CD14-positive monocyte (primary cell): ENCODE results near the gene PSD. TPM values are rescaled to one million over a fixed set of nuclear protein-coding genes. Genes with fewer than 3 reads are reported as not detected.
A peak's percentile ranks its signal among the peaks of the same experiment; 100 is the strongest.

Experiments used
- DNase-seq, 3 donors: peaks; one replicate each; pipeline ENCODE4 v3.0.0-alpha.2; 2011 to 2022
- H2AFZ ChIP-seq: 2 replicates; pipeline ENCODE4 v1.6.0; 2012; ENCODE audit warnings: mild to moderate bottlenecking, low read depth, low read length, inconsistent platforms; ENCODE audit not compliant: insufficient read depth, poor library complexity, severe bottlenecking
- H3K27ac ChIP-seq, 2 donors: 1 replicate in 1 of 2; 2 replicates in 1 of 2; pipeline ENCODE4 v1.5.1; 2012 to 2013; ENCODE audit warnings: low read length in 2 of 2, control low read depth in 1 of 2, inconsistent platforms in 1 of 2, low read depth in 1 of 2, mild to moderate bottlenecking in 1 of 2
- H3K27me3 ChIP-seq, 2 donors: one replicate each; pipeline versions ENCODE4 v1.6.0 to v1.6.1; 2011 to 2013; ENCODE audit warnings: low read length in 2 of 2; ENCODE audit not compliant: control insufficient read depth in 2 of 2, insufficient read depth in 2 of 2
- H3K36me3 ChIP-seq, 2 donors: replicated peaks in 1 of 2; 1 replicate in 1 of 2; 2 replicates in 1 of 2; pipeline versions ENCODE4 v1.5.1 to v1.6.1; 2012 to 2013; ENCODE audit warnings: low read length in 2 of 2, control low read depth in 1 of 2, inconsistent platforms in 1 of 2, mild to moderate bottlenecking in 1 of 2; ENCODE audit not compliant: insufficient read depth in 2 of 2, control insufficient read depth in 1 of 2
- H3K4me1 ChIP-seq, 2 donors: 1 replicate in 1 of 2; 2 replicates in 1 of 2; pipeline versions ENCODE4 v1.5.1 to v1.6.1; 2012 to 2013; ENCODE audit warnings: low read length in 2 of 2, control low read depth in 1 of 2, inconsistent platforms in 1 of 2, mild to moderate bottlenecking in 1 of 2, moderate library complexity in 1 of 2; ENCODE audit not compliant: insufficient read depth in 2 of 2, control insufficient read depth in 1 of 2
- H3K4me2 ChIP-seq: replicated peaks from 2 replicates; pipeline ENCODE3; 2012; ENCODE audit warnings: low read length, moderate library complexity, mild to moderate bottlenecking; ENCODE audit not compliant: poor library complexity, severe bottlenecking; ENCODE audit errors: extremely low read depth
- H3K4me3 ChIP-seq, 3 experiments: fragments of 200-600 bp in 1 of 3; sonication (generic) in 1 of 3; replicated peaks in 1 of 3; 1 replicate in 2 of 3; 2 replicates in 1 of 3; pipeline ENCODE4 v1.5.1; 2011 to 2013; ENCODE audit warnings: low read length in 3 of 3, mild to moderate bottlenecking in 3 of 3, control low read depth in 2 of 3, low read depth in 2 of 3, inconsistent platforms in 1 of 3, moderate library complexity in 1 of 3
- H3K79me2 ChIP-seq: 2 replicates; pipeline ENCODE4 v1.6.0; 2012; ENCODE audit warnings: mild to moderate bottlenecking, control low read depth, inconsistent platforms, low read length, moderate library complexity; ENCODE audit not compliant: insufficient read depth
- H3K9ac ChIP-seq: 2 replicates; pipeline ENCODE4 v1.6.0; 2017; ENCODE audit warnings: low read length, mild to moderate bottlenecking; ENCODE audit not compliant: insufficient read depth, poor library complexity, severe bottlenecking
- H3K9me3 ChIP-seq, 2 donors: replicated peaks in 1 of 2; 1 replicate in 1 of 2; 2 replicates in 1 of 2; pipeline versions ENCODE4 v1.5.1 to v1.6.1; 2012 to 2013; ENCODE audit warnings: low read length in 2 of 2, control low read depth in 1 of 2; ENCODE audit not compliant: control insufficient read depth in 1 of 2, insufficient read depth in 1 of 2
- H4K20me1 ChIP-seq: 2 replicates; pipeline ENCODE4 v1.6.0; 2012; ENCODE audit warnings: mild to moderate bottlenecking, low read length, control low read depth, moderate library complexity; ENCODE audit not compliant: insufficient read depth
- H3K27ac Mint-ChIP-seq, 7 donors: one replicate each; pipeline ENCODE4 v1.8.0; 2020; ENCODE audit warnings: mild to moderate bottlenecking in 7 of 7, mixed read lengths in 7 of 7, moderate library complexity in 6 of 7, inconsistent platforms in 2 of 7
- H3K27me3 Mint-ChIP-seq, 3 donors: one replicate each; pipeline ENCODE4 v1.8.0; 2021 to 2022; ENCODE audit warnings: low read depth in 3 of 3, mild to moderate bottlenecking in 3 of 3, mixed read lengths in 3 of 3, moderate library complexity in 3 of 3, inconsistent platforms in 1 of 3
- H3K36me3 Mint-ChIP-seq, 2 donors: one replicate each; pipeline ENCODE4 v1.8.0; 2020; ENCODE audit warnings: mixed read lengths in 2 of 2, inconsistent platforms in 1 of 2, mild to moderate bottlenecking in 1 of 2
- H3K4me1 Mint-ChIP-seq: one replicate; pipeline ENCODE4 v1.8.0; 2020; ENCODE audit warnings: mild to moderate bottlenecking, mixed read lengths
- H3K4me3 Mint-ChIP-seq, 2 donors: one replicate each; pipeline ENCODE4 v1.8.0; 2020; ENCODE audit warnings: mild to moderate bottlenecking in 2 of 2, mixed read lengths in 2 of 2, moderate library complexity in 1 of 2
- H3K9me3 Mint-ChIP-seq, 7 donors: one replicate each; pipeline ENCODE4 v1.8.0; 2020 to 2022; ENCODE audit warnings: mixed read lengths in 7 of 7, mild to moderate bottlenecking in 6 of 7, moderate library complexity in 6 of 7, inconsistent platforms in 2 of 7
- WGBS: methylation state at CpG from one replicate; pipeline ENCODE4 v1.1.5; 2013; ENCODE audit warnings: missing lambda C conversion rate; ENCODE audit not compliant: insufficient coverage; 5-methylcytosine and 5-hydroxymethylcytosine counted together
- intact Hi-C, 2 donors: fragments of 100-400 bp; cut with micrococcal nuclease; formaldehyde crosslinking; loops; one replicate each; pipeline versions ENCODE4 v1.15.0 to v1.15.1; 2023
- polyA plus RNA-seq, 3 donors: library from polyadenylated mRNA; depleted of rRNA in 1 of 3; unstranded in 2 of 3; stranded (reverse) in 1 of 3; fragments of 300-500 nt in 2 of 3; fragments of >200 nt in 1 of 3; fragmentation: Illumina TruSeq in 2 of 3; gene quantifications; 1 replicate in 2 of 3; 2 replicates in 1 of 3; pipeline ENCODE4 v1.2.3, GENCODE V29; 2012 to 2021
- TF ChIP-seq, protein P1 (sequence below): fragments of 200-600 bp; IDR thresholded peaks from one replicate; pipeline ENCODE4 v1.8.0; 2022; ENCODE audit warnings: antibody characterized with exemption, mild to moderate bottlenecking

Gene PSD
- polyA plus RNA-seq, 3 donors: 0.27 to 1.5 (median 1.1) TPM

DNA sequence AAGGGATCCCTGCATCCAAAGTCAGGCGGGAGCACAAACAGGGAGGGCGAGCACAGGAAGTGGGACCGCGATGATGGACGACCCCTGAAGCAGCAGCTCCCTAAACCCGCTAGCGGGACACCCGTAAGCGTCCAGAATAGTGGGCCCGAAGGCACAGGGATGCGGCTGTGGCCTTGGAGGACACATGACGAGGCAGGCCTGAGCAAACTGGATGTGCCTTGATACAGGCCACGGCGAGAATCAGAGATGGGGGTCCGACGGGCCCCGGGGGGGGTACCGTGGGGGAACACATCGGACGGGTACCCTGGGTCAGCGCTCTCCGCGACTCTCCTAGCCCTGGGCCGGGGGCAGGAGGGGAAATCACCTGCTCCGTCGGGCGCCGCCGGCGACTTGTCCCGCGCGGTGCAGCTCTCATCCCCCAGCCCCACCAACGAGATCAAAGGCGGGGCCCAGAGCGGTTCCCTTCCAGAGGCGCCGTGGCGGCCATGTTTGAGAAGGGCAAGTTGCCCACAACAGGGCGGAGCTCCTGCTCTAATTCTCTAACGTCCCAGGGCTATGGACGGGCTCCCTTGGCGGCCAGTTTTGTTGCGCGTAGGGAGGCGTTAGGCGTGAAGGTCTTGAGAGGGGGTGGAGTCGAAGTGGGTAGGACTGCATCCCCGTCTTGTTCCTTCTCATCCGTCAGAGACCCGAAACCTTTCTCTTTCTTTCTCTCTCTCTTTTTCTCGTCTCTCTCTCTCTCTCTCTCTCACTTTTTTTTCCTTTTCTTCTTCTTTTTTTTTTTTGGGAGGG, 13.8 kb upstream of the PSD start, which contains the start of gene CUEDC2:
TSS of gene CUEDC2 (minus strand) at position 413 of the 789 bp plus-strand sequence. CDS start 7,386 bp downstream, outside the sequence.
- Mint-ChIP-seq H3K36me3 (peaks cover 2 to 5% of the 10 kb centered on the region in 2 donors), H3K4me3 (peak within 1 kb of the TSS; percentile 86 to 89), H3K27ac (peak within 1 kb of the TSS; percentile 89 to 94 (median 92)), H3K27me3 (no peaks in the 10 kb centered on the region), H3K4me1 (peaks cover 45% of the 10 kb centered on the region), H3K9me3 (peaks cover 0 to 1% (median 0%) of the 10 kb centered on the region in 7 donors)
- peaks cover 15% of the 10 kb centered on the region for H3K79me2 ChIP-seq
- peak within 1 kb of the TSS; percentile 84 for H3K9ac ChIP-seq
- DNase-seq: peak; percentile 91 to 95 (median 94)
- peak within 1 kb of the TSS; percentile 97 for H3K4me2 ChIP-seq
- H4K20me1 ChIP-seq: no peaks in the 10 kb centered on the region
- peak within 1 kb of the TSS; percentile 57 to 97 (median 92) for H3K4me3 ChIP-seq
- TF ChIP-seq, protein P1, sequence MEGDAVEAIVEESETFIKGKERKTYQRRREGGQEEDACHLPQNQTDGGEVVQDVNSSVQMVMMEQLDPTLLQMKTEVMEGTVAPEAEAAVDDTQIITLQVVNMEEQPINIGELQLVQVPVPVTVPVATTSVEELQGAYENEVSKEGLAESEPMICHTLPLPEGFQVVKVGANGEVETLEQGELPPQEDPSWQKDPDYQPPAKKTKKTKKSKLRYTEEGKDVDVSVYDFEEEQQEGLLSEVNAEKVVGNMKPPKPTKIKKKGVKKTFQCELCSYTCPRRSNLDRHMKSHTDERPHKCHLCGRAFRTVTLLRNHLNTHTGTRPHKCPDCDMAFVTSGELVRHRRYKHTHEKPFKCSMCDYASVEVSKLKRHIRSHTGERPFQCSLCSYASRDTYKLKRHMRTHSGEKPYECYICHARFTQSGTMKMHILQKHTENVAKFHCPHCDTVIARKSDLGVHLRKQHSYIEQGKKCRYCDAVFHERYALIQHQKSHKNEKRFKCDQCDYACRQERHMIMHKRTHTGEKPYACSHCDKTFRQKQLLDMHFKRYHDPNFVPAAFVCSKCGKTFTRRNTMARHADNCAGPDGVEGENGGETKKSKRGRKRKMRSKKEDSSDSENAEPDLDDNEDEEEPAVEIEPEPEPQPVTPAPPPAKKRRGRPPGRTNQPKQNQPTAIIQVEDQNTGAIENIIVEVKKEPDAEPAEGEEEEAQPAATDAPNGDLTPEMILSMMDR: no peak
- H3K4me1 ChIP-seq: peaks cover 41% of the 10 kb centered on the region in 2 donors
- peak within 1 kb of the TSS; percentile 99 for H2AFZ ChIP-seq
- intact Hi-C loops: loop anchor here in 1 of 2 donors (2.0 kb wide), 1 partner anchor 38 kb away; the partner anchor contains the start of gene NFKB2
- H3K9me3 ChIP-seq: no peaks in the 10 kb centered on the region
- H3K36me3 ChIP-seq: no peaks in the 10 kb centered on the region
- WGBS: 0% methylated on average over 37 of the region's 52 CpGs
- no peaks in the 10 kb centered on the region for H3K27me3 ChIP-seq
- H3K27ac ChIP-seq: peak within 1 kb of the TSS; percentile 41 to 87

DNA sequence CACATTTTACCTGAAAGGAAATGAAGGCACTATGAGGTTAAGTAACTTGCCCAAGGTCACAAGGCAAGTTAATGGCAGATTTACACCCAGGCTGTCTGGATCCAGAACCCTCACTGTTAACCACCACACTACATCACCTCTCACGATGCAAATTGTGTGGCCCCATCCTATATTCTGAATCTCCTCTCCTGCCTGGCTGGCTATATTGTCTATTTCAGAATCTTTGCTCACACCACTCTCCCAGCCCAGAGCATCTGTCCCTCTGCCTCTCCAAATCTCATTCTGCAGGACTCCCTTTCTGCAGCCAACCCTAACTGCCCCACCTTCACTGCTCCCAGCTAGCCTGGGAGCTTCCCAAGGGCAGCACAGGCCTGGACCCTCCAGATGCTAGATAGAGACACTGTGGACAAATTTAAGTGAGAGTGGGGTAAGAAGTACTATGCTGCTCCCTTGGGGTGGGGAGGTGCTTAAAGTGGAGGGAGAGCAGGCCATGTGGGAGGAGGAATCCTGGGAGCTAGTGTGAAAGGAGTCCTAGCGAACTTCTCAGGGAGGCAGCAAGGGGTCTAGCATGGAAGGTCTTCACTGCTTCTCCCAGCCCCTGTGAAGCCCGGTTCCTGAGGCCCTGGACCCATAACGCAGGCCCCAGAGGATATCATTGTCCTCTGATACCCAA, 13.0 kb upstream of the PSD start:
- Histone ChIP-seq H3K27ac (peak overlapping the region; percentile 41 to 87), H2AFZ (peak overlapping the region; percentile 99), H4K20me1 (no peaks in the 10 kb centered on the region), H3K4me3 (peak overlapping the region; percentile 57 to 97 (median 92)), H3K4me2 (peak overlapping the region; percentile 97), H3K4me1 (peaks cover 41% of the 10 kb centered on the region in 2 donors), H3K27me3 (no peaks in the 10 kb centered on the region), H3K79me2 (peaks cover 15% of the 10 kb centered on the region), H3K9ac (peak overlapping the region; percentile 84), H3K36me3 (no peaks in the 10 kb centered on the region), H3K9me3 (no peaks in the 10 kb centered on the region)
- peak overlapping the region; percentile 50 to 94 (median 90) for H3K27ac Mint-ChIP-seq
- DNase-seq: no peak
- peaks cover 42% of the 10 kb centered on the region for H3K4me1 Mint-ChIP-seq
- H3K4me3 Mint-ChIP-seq: peak overlapping the region; percentile 86 to 89
- WGBS: 20% methylated on average over 4 of the region's 4 CpGs
- H3K36me3 Mint-ChIP-seq: peaks cover 4 to 10% of the 10 kb centered on the region in 2 donors
- H3K9me3 Mint-ChIP-seq: peaks cover 0 to 1% (median 0%) of the 10 kb centered on the region in 7 donors
- H3K27me3 Mint-ChIP-seq: no peaks in the 10 kb centered on the region
- TF ChIP-seq, protein P1: no peak
- intact Hi-C loops: loop anchor here in 1 of 2 donors (2.0 kb wide), 1 partner anchor 37 kb away; the partner anchor contains the start of gene NFKB2
